ENCODE measurements around the gene FAM149B1.

DNA sequence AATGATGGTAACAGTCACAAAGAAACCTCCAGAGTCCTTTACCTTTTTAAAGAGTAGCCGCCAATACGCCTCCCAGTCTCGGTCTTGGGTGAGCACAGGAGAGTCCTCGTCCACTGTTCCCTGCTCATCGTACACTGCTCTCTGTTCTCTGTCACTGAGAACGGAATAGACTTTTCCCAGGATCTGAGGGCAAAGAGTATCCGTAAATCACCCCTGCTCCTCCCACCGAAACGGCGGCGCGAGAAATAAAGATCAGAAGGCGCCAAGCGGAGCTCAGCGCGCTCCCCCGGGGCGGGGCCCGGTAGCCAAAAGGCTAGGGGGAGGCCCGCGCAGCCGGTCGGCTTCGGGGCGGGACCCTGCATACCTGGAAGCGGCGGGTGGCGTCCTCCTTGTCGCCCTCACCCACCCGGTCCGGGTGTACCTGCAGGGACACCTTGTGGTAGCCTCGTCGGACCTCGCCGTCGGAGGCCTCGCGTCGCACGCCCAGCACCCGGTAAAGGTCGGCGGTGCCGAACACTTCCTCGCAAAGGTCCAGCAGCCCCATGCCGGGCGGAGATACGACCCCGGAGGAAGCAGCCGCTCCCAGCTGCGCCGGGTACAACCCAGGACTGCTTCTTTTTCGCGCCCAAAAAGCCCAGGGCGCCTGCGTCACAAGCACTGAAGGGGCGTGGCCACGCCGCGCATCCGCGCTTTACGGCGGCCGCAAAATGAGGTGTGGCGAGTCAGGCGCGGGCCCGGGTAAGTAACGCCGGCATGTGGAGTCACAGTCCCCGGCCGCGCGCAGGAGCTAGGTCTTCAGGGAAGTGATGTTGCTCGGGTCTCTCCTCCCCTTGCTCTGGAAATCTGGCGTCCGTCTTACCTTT, 79.0 kb downstream of the FAM149B1 start, which contains the start of gene DNAJC9:
- TF ChIP-seq MTA3 (IDR thresholded peaks at IDR 0.05; ENCODE audit: borderline replicate concordance, low read length) = no peak
- TF ChIP-seq, protein P1, sequence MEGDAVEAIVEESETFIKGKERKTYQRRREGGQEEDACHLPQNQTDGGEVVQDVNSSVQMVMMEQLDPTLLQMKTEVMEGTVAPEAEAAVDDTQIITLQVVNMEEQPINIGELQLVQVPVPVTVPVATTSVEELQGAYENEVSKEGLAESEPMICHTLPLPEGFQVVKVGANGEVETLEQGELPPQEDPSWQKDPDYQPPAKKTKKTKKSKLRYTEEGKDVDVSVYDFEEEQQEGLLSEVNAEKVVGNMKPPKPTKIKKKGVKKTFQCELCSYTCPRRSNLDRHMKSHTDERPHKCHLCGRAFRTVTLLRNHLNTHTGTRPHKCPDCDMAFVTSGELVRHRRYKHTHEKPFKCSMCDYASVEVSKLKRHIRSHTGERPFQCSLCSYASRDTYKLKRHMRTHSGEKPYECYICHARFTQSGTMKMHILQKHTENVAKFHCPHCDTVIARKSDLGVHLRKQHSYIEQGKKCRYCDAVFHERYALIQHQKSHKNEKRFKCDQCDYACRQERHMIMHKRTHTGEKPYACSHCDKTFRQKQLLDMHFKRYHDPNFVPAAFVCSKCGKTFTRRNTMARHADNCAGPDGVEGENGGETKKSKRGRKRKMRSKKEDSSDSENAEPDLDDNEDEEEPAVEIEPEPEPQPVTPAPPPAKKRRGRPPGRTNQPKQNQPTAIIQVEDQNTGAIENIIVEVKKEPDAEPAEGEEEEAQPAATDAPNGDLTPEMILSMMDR (IDR thresholded peaks at IDR 0.05 in 2 of 3, conservative IDR thresholded peaks at IDR 0.05 in 1 of 3; ENCODE audit: control insufficient read depth in 2 of 3, extremely low read depth in 1 of 3, insufficient read depth in 1 of 3, low read depth in 3 of 3, low read length in 3 of 3) = peak in 1 of 3 experiments; percentile 5; a peak in 1 of 6 replicates
- TF ChIP-seq SUZ12 (IDR thresholded peaks at IDR 0.05; ENCODE audit: unreplicated experiment) = no peak
- TF ChIP-seq BRCA1 (IDR thresholded peaks at IDR 0.05; ENCODE audit: low read depth, low read length) = no peak
- no peak for TF ChIP-seq ELK1 (IDR thresholded peaks at IDR 0.05; ENCODE audit: low read depth, low read length)
- no peak for TF ChIP-seq EGR1 (IDR thresholded peaks at IDR 0.05; ENCODE audit: borderline replicate concordance in 1 of 2, low read depth in 2 of 2, low read length in 2 of 2)
- peak; percentile 61 for TF ChIP-seq CHD2 (IDR thresholded peaks at IDR 0.05; ENCODE audit: borderline replicate concordance, low read depth, low read length)
- peak; percentile 90 for TF ChIP-seq TAF1 (IDR thresholded peaks at IDR 0.05; ENCODE audit: borderline replicate concordance, low read depth, low read length)
- TF ChIP-seq TARDBP (IDR thresholded peaks at IDR 0.05; ENCODE audit: borderline replicate concordance) = no peak
- peak; percentile 99 for TF ChIP-seq NKRF (conservative IDR thresholded peaks at IDR 0.05)
- TF ChIP-seq CBX3 (IDR thresholded peaks at IDR 0.05; ENCODE audit: borderline replicate concordance, low read depth) = no peak
- TF ChIP-seq EP300 (IDR thresholded peaks at IDR 0.05; ENCODE audit: borderline replicate concordance in 1 of 2, control insufficient read depth in 1 of 2, low read depth in 2 of 2, low read length in 2 of 2) = no peak
